Measurements from ENCODE around the gene POU3F3. TPM values are rescaled to one million over a fixed set of nuclear protein-coding genes. Genes with fewer than 3 reads are reported as not detected.
A peak's percentile ranks its signal among the peaks of the same experiment; 100 is the strongest.

The POU3F3 gene
- total and polyA plus RNA-seq, 10 donors, result not detected

DNA sequence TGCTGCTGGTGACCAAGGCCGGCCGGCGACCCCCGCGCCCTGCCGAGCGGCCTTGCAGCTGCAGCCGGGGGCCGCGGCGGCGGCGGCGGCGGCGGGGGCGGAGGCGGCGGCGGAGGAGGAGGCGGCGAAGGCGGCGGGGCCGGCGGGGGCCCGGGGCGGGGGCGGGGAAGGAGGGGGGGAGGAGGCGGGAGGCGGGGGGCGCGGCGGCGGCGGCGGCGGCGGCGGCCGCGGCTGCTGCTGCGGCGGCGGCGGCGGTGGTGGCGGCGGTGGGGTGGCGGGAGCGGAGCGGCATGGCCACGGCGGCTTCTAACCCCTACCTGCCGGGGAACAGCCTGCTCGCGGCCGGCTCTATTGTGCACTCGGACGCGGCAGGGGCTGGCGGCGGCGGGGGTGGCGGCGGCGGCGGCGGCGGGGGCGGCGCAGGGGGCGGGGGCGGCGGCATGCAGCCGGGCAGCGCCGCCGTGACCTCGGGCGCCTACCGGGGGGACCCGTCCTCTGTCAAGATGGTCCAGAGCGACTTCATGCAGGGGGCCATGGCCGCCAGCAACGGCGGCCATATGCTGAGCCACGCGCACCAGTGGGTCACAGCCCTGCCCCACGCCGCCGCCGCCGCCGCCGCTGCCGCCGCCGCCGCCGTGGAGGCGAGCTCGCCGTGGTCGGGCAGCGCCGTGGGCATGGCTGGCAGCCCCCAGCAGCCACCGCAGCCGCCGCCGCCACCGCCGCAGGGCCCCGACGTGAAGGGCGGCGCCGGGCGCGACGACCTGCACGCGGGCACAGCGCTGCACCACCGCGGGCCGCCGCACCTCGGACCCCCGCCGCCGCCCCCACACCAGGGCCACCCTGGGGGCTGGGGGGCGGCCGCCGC, 1.5 kb downstream of the POU3F3 start:
- peaks cover 15 to 97% (median 87%) of the 10 kb centered on the region in 7 donors for H3K27me3 ChIP-seq (replicated peaks in 1 of 7)

GRCh38 chr2:104856086-104856972, 2.4 kb downstream of the POU3F3 start:
- WGBS, 5 donors, result 4 to 8% (median 5%) methylated on average over 34 to 106 of the region's 106 CpGs
- TF ChIP-seq, protein P1, sequence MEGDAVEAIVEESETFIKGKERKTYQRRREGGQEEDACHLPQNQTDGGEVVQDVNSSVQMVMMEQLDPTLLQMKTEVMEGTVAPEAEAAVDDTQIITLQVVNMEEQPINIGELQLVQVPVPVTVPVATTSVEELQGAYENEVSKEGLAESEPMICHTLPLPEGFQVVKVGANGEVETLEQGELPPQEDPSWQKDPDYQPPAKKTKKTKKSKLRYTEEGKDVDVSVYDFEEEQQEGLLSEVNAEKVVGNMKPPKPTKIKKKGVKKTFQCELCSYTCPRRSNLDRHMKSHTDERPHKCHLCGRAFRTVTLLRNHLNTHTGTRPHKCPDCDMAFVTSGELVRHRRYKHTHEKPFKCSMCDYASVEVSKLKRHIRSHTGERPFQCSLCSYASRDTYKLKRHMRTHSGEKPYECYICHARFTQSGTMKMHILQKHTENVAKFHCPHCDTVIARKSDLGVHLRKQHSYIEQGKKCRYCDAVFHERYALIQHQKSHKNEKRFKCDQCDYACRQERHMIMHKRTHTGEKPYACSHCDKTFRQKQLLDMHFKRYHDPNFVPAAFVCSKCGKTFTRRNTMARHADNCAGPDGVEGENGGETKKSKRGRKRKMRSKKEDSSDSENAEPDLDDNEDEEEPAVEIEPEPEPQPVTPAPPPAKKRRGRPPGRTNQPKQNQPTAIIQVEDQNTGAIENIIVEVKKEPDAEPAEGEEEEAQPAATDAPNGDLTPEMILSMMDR (IDR thresholded peaks at IDR 0.05 in 8 of 11, conservative IDR thresholded peaks at IDR 0.05 in 3 of 11), result no peak
- TF ChIP-seq POLR2A (IDR thresholded peaks at IDR 0.05), result no peak
- peak in 1 of 3 donors; percentile 7 for TF ChIP-seq POLR2AphosphoS5 (IDR thresholded peaks at IDR 0.05)
- Histone ChIP-seq H3K36me3 (no peaks in the 10 kb centered on the region), H3K9me3 (peaks cover 0 to 6% (median 0%) of the 10 kb centered on the region in 8 donors), H3K27ac (no peak overlapping the region), H3K4me1 (peaks cover 26 to 58% (median 50%) of the 10 kb centered on the region in 6 donors), H3K27me3 (replicated peaks in 1 of 7) (peaks cover 15 to 97% (median 87%) of the 10 kb centered on the region in 7 donors), H3K4me3 (peak overlapping the region in 6 of 8 donors; percentile 11 to 69 (median 30))
- intact Hi-C loops (cut with DNase I; ENCODE audit: low total_unique reads), result no loop called here
- DNase-seq, result peak; percentile 76

More for the DNA sequence above, 1.5 kb downstream of the POU3F3 start:
- Histone ChIP-seq H3K27ac (no peak overlapping the region), H3K4me1 (peaks cover 26 to 59% (median 50%) of the 10 kb centered on the region in 6 donors), H3K9me3 (peaks cover 0 to 6% (median 0%) of the 10 kb centered on the region in 8 donors), H3K36me3 (no peaks in the 10 kb centered on the region), H3K4me3 (peak overlapping the region in 2 of 8 donors; percentile 39 to 69)
- intact Hi-C loops (cut with DNase I; ENCODE audit: low total_unique reads), result no loop called here
- TF ChIP-seq, protein P1 (IDR thresholded peaks at IDR 0.05 in 8 of 11, conservative IDR thresholded peaks at IDR 0.05 in 3 of 11), result no peak
- no peak for TF ChIP-seq POLR2AphosphoS5 (IDR thresholded peaks at IDR 0.05)
- no peak for TF ChIP-seq POLR2A (IDR thresholded peaks at IDR 0.05)
- WGBS, 5 donors, result 2 to 9% (median 7%) methylated on average over 34 to 114 of the region's 135 CpGs; no CpG with 5 or more reads in 1 of the 5 donors
- no peak for DNase-seq

- Histone ChIP-seq H3K4me1 (peaks cover 22 to 55% (median 48%) of the 10 kb centered on the region in 6 donors), H3K4me3 (peak overlapping the region in 6 of 8 donors; percentile 23 to 69 (median 30)), H3K36me3 (no peaks in the 10 kb centered on the region), H3K27ac (no peak overlapping the region), H3K27me3 (replicated peaks in 1 of 7) (peaks cover 20 to 97% (median 87%) of the 10 kb centered on the region in 7 donors), H3K9me3 (peaks cover 0 to 6% (median 0%) of the 10 kb centered on the region in 8 donors)
- 1 to 7% (median 2%) methylated on average over 15 to 41 of the region's 41 CpGs for WGBS, 5 donors
- TF ChIP-seq POLR2AphosphoS5 (IDR thresholded peaks at IDR 0.05) (no peak), POLR2A (IDR thresholded peaks at IDR 0.05) (no peak)
- TF ChIP-seq, protein P1 (IDR thresholded peaks at IDR 0.05 in 8 of 11, conservative IDR thresholded peaks at IDR 0.05 in 3 of 11), result no peak
- intact Hi-C loops (cut with DNase I; ENCODE audit: low total_unique reads), result no loop called here
- no peak for DNase-seq
Observed at GRCh38 chr2:104856973-104857261, 3.0 kb downstream of the POU3F3 start.

Measured in spleen (tissue), 11 donors.